ENCODE data around the gene RGCC. TPM values are rescaled to one million over a fixed set of nuclear protein-coding genes. Genes with fewer than 3 reads are reported as not detected.
"Not testable (repeated sequence)": the region's sequence is repeated elsewhere in the genome, so short reads cannot be mapped to it uniquely, and the experiment has no call there.

Gene RGCC
- total and polyA plus RNA-seq, 8 donors, result 93.4 to 196 (median 143) TPM

DNA sequence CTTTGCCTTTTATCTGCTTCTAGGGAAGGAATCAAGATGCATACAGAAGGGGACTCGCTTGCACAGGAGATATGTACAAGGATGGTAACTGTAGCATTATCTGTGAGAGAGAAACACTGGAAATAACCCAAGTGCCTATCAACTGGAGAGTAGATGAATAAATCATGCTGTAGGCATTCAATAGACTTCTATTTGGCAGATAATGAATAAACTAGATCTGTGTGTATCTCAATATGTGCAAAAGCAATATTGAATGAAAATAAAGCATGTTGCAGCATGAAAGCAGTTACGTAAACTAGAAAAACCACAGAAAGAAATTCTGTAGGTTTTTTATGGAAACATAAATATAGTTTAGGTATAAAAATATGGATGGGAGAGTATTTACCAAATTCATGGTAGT lies 38.6 kb upstream of the RGCC start:
- H3K4me3 ChIP-seq, result no peak overlapping the region
- H3K27me3 ChIP-seq, result no peaks in the 10 kb centered on the region
- H3K27ac ChIP-seq, result no peak overlapping the region
- H3K36me3 ChIP-seq, result no peaks in the 10 kb centered on the region
- no peak for DNase-seq
- H3K4me1 ChIP-seq, result no peaks in the 10 kb centered on the region
- intact Hi-C loops (cut with DNase I), result loop anchor here in 1 of 2 donors (10.0 kb wide), 1 partner anchor 236 kb away; no protein-coding TSS in a partner anchor
- TF ChIP-seq, protein P1, sequence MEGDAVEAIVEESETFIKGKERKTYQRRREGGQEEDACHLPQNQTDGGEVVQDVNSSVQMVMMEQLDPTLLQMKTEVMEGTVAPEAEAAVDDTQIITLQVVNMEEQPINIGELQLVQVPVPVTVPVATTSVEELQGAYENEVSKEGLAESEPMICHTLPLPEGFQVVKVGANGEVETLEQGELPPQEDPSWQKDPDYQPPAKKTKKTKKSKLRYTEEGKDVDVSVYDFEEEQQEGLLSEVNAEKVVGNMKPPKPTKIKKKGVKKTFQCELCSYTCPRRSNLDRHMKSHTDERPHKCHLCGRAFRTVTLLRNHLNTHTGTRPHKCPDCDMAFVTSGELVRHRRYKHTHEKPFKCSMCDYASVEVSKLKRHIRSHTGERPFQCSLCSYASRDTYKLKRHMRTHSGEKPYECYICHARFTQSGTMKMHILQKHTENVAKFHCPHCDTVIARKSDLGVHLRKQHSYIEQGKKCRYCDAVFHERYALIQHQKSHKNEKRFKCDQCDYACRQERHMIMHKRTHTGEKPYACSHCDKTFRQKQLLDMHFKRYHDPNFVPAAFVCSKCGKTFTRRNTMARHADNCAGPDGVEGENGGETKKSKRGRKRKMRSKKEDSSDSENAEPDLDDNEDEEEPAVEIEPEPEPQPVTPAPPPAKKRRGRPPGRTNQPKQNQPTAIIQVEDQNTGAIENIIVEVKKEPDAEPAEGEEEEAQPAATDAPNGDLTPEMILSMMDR (IDR thresholded peaks at IDR 0.05), result no peak
- H3K9me3 ChIP-seq, result no peaks in the 10 kb centered on the region
- ATAC-seq, result no peak

DNA sequence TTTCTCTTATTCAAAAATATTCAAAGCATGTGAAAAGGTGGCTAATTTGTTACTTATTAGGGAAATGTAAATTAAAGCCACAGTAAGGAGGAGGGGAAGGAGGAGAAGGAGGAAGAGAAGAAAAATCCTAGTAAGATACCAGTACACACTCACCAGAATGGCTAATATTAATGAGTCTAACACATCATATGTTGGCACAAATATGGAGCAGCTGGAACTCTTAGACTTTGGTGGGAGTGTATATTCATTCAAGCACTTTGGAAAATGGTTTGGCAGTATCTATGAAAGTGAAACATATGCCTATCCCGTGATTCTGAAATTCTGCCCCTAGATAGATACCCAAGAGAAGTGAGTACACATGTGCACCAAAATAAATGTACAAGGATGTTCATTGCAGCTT lies 38.1 kb upstream of the RGCC start:
- Histone ChIP-seq H3K27ac (no peak overlapping the region), H3K27me3 (no peaks in the 10 kb centered on the region), H3K4me1 (no peaks in the 10 kb centered on the region), H3K36me3 (no peaks in the 10 kb centered on the region), H3K9me3 (no peaks in the 10 kb centered on the region), H3K4me3 (no peak overlapping the region)
- ATAC-seq (no peak), DNase-seq (peak in 1 of 4 donors; percentile 5)
- intact Hi-C loops (cut with DNase I), result loop anchor here in 1 of 2 donors (10.0 kb wide), 1 partner anchor 236 kb away; no protein-coding TSS in a partner anchor
- TF ChIP-seq, protein P1 (IDR thresholded peaks at IDR 0.05), result no peak

DNA sequence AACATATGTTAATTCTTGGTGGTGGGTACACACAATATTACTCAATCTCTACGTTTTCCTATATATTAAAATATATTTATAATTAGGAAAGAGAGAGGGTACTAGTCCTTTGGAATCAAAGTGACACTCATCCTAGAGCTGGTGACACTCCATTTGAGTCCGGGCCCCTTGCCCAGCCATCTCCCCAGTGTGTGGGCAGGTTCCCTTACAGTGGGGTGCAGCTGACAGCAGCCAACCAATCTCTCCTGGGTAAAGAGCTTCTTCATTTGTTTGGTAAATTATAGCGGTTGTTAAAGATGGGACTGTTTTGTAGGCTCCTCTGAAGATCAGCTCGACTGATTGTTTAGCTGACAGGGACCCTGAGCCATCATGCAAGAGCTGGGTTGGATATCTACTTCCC lies 37.2 kb upstream of the RGCC start:
- intact Hi-C loops (cut with DNase I), result no loop called here
- Histone ChIP-seq H3K27ac (no peak overlapping the region), H3K9me3 (no peaks in the 10 kb centered on the region), H3K4me1 (no peaks in the 10 kb centered on the region), H3K27me3 (no peaks in the 10 kb centered on the region), H3K4me3 (no peak overlapping the region), H3K36me3 (no peaks in the 10 kb centered on the region)
- TF ChIP-seq, protein P1 (IDR thresholded peaks at IDR 0.05), result no peak
- no peak for ATAC-seq
- peak in 1 of 4 donors; percentile 48 for DNase-seq

DNA sequence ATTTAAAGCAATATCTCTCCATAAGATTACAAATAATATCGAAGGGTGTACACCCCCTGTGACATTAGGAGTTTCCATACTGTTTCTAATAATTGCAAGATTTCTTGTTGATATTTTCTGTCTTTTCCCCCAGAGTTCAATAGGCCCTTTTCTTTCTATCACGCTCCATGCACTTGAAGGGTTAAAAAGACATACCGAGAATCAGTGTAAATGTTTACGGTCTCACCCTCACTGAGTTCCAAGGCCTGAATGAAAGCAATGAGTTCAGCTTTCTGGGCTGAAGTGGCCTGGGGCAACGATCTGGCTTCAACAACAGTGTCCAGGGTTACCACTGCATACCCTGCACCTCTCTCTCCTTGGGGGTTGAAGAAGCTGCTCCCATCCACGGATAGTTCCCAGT lies 36.0 kb upstream of the RGCC start:
- H3K4me3 ChIP-seq; H3K4me1 ChIP-seq; H3K36me3 ChIP-seq; ATAC-seq; H3K27me3 ChIP-seq; H3K9me3 ChIP-seq; intact Hi-C loops (cut with DNase I); H3K27ac ChIP-seq; DNase-seq: not testable (repeated sequence)

DNA sequence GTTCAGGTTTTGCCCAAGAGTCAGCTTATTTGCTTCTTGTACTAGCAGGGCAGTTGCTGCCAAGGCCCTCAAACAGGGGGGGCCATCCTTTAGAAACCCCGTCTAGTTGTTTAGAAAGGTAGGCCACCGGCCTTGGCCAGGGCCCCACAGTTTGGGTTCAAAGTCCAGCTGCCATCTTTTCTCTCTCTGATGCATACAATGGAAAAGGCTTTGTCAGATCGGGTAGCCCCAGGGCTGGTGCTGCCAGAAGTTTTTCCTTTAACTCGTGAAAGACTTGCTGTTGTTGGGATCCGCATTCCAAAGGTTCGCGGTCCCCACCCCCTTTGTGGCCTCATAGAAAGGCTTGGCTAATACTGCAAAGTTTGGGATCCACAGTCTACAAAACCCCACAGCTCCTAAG lies 35.4 kb upstream of the RGCC start:
- DNase-seq; intact Hi-C loops (cut with DNase I); H3K9me3 ChIP-seq; H3K4me3 ChIP-seq; ATAC-seq; H3K4me1 ChIP-seq; H3K36me3 ChIP-seq; H3K27me3 ChIP-seq; H3K27ac ChIP-seq: not testable (repeated sequence)

DNA sequence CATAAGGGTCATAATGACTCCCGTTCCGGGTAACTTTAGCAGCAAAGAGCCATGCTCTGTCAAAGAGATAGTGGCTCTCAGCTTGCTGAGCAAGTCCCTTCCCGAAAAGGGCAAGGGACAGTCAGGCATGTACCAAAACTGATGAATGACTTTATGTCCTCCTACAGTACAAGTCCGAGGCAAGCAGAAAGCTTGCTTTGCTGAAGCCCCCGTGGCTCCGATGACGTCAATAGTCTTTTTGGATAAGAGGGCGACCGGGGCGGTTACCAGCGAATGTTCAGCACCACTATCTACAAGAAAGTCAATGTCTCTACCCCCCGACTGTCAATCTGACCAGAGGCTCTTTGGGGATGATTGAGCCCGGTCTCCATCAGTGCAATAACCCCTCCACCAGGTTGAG lies 34.1 kb upstream of the RGCC start:
- peaks cover 0 to 11% of the 10 kb centered on the region in 2 donors for H3K27me3 ChIP-seq
- H3K4me3 ChIP-seq; H3K27ac ChIP-seq; DNase-seq; H3K9me3 ChIP-seq; ATAC-seq; intact Hi-C loops (cut with DNase I); H3K36me3 ChIP-seq; H3K4me1 ChIP-seq: not testable (repeated sequence)

DNA sequence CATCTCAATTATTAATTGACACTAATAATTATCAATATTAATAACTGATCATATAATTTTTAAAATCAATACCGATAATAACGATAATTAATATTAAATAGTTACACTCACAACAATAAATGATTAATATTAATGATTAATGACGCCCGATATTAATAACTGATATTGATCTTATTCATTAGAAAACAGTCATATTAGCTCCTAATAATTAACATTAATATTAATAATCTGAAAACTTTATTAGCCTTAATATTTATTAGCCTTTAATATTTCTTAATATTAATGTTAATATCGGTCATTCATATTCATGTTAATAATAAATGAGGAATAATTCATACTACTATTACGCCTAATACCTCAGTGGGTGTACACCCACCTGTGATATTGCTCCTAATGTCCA lies 32.7 kb upstream of the RGCC start:
- not testable (repeated sequence) for H3K4me1 ChIP-seq

More for the DNA sequence above, 32.7 kb upstream of the RGCC start:
- H3K27ac ChIP-seq; ATAC-seq; intact Hi-C loops (cut with DNase I); H3K36me3 ChIP-seq; H3K9me3 ChIP-seq; DNase-seq; H3K4me3 ChIP-seq: not testable (repeated sequence)
- peaks cover 0 to 15% of the 10 kb centered on the region in 2 donors for H3K27me3 ChIP-seq
